Left lobe of liver (tissue), 2 donors: Measurements from ENCODE around the gene TOM1. TPM values are rescaled to one million over a fixed set of nuclear protein-coding genes. Genes with fewer than 3 reads are reported as not detected.

Source experiments
- ATAC-seq: fragments of 200-7000 bp; cut with Tn5 transposase; one replicate; pipeline ENCODE4 v1.9.1; 2020; ENCODE audit warnings: mild to moderate bottlenecking, moderate library complexity
- DNase-seq: peaks from one replicate; pipeline ENCODE4 v3.0.0-alpha.2; 2020; ENCODE audit warnings: low spot score
- total RNA-seq: library from RNA; stranded (reverse); gene quantifications from one replicate; pipeline ENCODE4 v1.2.1, GENCODE V29; 2021
- donor health status: DM: no; HTN: no; CAD: no; lungs with moderate emphysema.
- donor health status: DM: no; HTN: yes; CAD: no.

The TOM1 gene
- total RNA-seq, 1 donor from 2014 or later: 49.1 TPM

DNA sequence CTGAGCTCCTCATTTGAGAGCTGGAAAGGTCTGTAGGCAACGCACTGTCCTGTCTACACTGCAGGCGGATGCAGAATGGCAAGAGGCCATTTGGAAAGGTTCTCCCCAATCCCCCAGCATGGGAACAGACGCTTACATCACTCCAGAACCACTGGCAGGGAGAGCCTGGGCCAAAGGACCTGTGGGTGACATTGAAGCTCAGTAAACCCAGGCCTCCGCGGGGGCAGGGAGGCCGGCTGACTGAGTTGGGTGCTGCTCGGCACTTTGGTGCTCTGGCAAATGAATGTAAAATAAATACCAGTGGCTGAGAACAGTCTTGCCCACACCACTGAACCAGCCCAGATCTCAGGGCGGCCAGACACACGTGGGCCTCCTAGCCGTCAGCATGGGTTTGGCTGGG, 22.4 kb downstream of the TOM1 start:
- ATAC-seq (peak; percentile 85), DNase-seq (peak; percentile 85)

- DNase-seq: no peak
- no peak for ATAC-seq
Measured at GRCh38 chr22:35322893-35323292, 23.2 kb downstream of the TOM1 start.

DNA sequence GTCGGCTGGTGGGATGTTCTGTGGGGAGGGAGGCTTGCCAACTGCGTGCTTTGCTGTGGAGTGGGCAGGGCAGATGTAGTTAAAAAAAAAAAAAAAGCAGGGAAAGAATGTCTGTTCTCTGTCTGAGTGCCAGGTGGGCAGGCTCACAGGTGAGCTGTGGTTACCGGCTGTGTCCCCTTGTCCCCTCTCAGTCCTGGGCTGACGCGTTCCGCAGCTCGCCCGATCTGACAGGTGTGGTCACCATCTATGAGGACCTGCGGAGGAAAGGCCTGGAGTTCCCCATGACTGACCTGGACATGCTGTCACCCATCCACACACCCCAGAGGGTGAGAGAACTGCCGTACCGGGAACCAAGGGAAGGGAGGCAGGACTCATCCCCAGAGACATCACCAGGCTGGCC, 23.6 kb downstream of the TOM1 start:
- DNase-seq: no peak
- ATAC-seq: no peak

DNA sequence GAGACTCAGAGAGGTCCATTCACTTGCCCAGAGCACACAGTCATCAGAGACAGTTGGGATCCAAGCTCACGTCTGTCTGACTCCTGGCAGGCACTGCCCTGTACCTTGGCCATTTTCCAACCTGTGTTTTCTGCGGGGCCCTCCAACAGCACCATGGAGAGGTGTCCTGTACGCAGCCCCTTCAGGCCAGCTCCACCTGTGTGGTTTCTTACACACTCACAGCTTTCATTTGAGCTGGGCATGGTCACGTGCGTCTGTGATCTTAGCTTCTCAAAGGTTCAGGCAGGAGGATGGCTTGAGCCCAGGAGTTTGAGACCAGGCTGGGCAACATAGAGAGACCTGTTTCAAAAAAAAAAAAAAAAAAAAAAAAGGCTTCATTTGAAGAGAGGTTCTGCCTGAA, 24.4 kb downstream of the TOM1 start:
- no peak for ATAC-seq
- no peak for DNase-seq

DNA sequence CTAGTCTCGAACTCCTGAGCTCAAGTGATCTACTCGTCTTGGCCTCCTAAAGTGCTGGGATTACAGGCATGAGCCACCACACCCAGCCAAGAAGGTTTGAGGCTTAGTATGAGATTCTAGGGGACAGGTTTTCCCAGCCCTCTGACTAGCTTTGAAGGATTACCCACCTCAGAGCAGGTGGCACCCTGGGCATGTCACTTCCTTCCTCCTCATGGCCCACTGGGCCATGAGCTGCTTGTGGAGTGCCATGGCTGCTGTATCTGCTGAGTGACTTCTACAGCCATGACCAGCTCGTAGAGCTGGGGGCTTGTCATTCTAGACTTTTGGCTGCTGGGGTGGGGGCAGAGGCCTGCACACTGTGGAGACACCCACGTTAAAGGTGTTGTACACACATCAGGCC, 25.1 kb downstream of the TOM1 start:
- DNase-seq: no peak

GRCh38 chr22:35325209-35325608, 25.5 kb downstream of the TOM1 start:
- ATAC-seq (no peak), DNase-seq (no peak)

More for the DNA sequence above, 25.1 kb downstream of the TOM1 start:
- ATAC-seq: no peak

- DNase-seq (no peak), ATAC-seq (no peak)
Measured at GRCh38 chr22:35326854-35327562, 27.3 kb downstream of the TOM1 start.

DNA sequence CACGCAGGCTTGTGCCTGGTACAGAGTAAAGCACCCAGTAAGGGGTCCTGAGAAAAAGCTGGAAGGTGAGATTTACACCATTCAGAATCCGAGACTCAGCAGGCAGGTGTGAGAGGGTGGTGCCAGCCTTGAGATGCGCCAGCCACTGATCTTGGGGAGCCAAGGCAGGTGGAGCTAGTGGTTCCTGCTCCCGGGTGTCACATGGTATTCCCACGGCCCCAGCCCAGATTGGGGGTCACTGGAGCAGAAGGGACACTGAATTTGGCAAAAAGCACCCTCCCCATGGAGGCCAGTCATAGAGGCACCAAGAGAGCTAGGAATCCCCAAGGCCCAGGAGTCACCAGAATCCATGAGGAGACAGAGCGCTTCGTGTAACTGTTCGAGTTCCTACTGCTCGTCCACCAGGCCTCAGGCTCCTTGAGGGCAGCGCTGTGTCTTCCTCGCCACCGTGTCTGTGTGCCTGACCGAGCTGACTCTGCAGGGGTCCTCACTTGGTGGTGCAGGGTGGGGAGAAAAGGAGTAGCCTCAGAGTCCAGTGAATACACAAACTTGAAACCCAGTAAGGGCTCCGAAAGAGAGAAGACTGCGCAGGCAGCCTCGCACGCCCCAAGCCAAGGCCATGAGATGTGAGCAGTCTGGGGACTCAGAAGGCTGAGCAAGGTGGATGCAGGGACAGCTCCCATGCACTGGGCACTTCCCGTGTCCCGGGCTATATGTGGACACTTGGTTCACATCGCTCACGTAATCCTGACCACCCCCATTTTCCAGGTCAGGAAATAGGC, 28.2 kb downstream of the TOM1 start:
- ATAC-seq: peak; percentile 21
- no peak for DNase-seq

DNA sequence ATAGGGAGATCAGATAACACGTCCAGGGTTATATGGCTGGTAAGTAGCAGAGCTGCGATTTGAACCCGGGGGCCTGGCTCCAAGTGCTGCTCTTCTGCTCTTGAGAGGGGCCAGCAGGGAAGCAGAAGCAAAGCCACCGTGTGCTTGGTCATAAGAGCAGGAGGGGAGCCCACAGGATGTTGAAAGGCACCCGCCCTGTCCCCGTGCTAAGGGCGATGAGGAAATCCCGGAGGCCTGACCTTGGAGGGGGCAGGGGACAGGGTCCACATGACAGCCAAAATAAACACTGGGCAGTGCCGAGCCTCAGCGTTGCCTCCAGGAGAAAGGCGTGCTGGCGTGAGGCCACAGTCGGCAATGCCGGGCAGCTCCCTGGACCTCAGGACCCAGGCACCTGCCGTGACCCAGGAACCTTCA, 28.8 kb downstream of the TOM1 start:
- ATAC-seq (peak; percentile 83), DNase-seq (peak; percentile 97)

- DNase-seq: no peak
Measured at GRCh38 chr22:35329114-35329847, 29.6 kb downstream of the TOM1 start.

DNA sequence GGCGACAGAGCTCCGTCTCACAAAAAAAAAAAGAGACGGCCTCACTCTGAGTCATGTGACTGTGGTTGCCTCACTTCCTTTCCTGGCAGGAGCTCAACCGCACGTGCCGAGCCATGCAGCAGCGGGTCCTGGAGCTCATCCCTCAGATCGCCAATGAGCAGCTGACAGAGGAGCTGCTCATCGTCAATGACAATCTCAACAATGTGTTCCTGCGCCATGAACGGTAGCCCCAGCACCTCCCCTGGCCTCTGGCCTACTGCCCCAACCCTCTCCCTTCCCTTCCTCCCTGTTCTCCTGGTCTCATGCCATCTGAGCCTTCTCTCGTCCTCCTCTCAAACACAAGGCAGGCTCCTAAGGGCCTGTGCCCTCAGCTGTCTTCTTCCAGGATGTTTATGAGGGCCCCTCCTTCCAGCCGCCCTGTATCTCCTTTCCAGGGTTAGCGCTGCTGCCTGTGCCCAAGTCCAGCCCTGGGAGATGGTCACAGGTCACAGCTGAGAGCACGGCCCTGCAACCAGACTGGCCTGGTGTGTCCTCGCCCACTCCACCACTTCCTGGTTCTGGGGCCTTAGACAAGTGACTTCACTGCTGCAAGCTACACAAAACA, 30.7 kb downstream of the TOM1 start:
- ATAC-seq: peak; percentile 60
- DNase-seq: peak; percentile 93

More at GRCh38 chr22:35329114-35329847, 29.6 kb downstream of the TOM1 start:
- peak; percentile 6 for ATAC-seq

DNA sequence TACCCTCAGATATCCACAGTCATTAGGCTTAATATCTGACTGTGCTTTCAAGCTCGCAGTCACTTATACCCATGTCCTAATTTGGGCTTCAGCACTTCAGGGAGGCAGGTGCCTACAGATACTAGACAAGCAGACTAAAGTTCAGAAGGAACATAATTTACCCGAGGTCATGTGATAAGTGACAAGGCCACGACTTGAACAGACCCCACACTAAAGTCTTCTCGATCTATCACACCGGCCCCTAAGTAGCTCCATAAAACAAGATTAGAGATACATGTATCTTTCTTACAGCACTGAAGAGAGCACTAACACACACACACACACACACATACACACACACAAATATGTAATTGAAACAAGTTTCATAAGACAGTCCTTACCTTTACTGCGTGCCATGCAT, 32.6 kb downstream of the TOM1 start:
- DNase-seq: no peak
- no peak for ATAC-seq

DNA sequence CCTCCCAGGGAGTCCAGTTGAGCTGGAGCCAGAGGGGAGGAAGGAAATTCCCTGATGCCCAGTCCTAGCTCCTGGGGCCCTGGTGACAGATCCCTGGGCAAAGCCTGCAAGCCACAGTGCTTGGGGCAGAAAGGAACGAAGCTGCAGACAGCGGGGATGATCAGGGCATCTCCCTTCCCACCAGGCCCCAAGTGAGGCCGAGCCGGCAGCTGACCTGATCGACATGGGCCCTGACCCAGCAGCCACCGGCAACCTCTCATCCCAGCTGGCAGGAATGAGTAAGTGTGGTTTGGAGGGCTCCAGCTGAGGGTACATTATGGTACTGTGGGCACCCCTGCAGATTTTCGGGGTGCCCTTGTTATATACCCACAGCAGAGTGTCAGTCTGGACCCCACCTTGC, 33.5 kb downstream of the TOM1 start:
- DNase-seq (no peak), ATAC-seq (no peak)

GRCh38 chr22:35334004-35334403, 34.3 kb downstream of the TOM1 start:
- DNase-seq (no peak), ATAC-seq (no peak)

GRCh38 chr22:35335468-35335867, 35.8 kb downstream of the TOM1 start:
- ATAC-seq (no peak), DNase-seq (no peak)

- peak; percentile 54 for ATAC-seq
- no peak for DNase-seq
Measured at GRCh38 chr22:35335936-35336781, 36.5 kb downstream of the TOM1 start.

GRCh38 chr22:35337932-35338331, 38.2 kb downstream of the TOM1 start:
- DNase-seq: no peak
- peak; percentile 36 for ATAC-seq

GRCh38 chr22:35341090-35341874, 41.6 kb downstream of the TOM1 start:
- no peak for DNase-seq
- no peak for ATAC-seq

GRCh38 chr22:35342390-35342789, 42.7 kb downstream of the TOM1 start:
- ATAC-seq (no peak), DNase-seq (no peak)
